Type B pancreatic cell (in vitro differentiated cells): ENCODE results near the gene VAV1. TPM values are rescaled to one million over a fixed set of nuclear protein-coding genes. Genes with fewer than 3 reads are reported as not detected.

Experiments used
- DNase-seq: peaks from one replicate; pipeline ENCODE4 v3.0.0; 2021; ENCODE audit warnings: mixed read lengths; ENCODE audit not compliant: unreplicated experiment; ENCODE audit errors: extremely low spot score
- H3K27ac Mint-ChIP-seq: 2 replicates; pipeline ENCODE4 v1.8.0; 2021; ENCODE audit warnings: mild to moderate bottlenecking, mixed read lengths
- H3K27me3 Mint-ChIP-seq: 2 replicates; pipeline ENCODE4 v1.8.0; 2021; ENCODE audit warnings: mixed read lengths
- H3K36me3 Mint-ChIP-seq: 2 replicates; pipeline ENCODE4 v1.8.0; 2021; ENCODE audit warnings: mixed read lengths
- H3K4me1 Mint-ChIP-seq: one replicate; pipeline ENCODE4 v1.8.0; 2021; ENCODE audit warnings: mixed read lengths; ENCODE audit not compliant: unreplicated experiment
- H3K4me3 Mint-ChIP-seq: 2 replicates; pipeline ENCODE4 v1.8.0; 2021; ENCODE audit warnings: mild to moderate bottlenecking, mixed read lengths
- H3K9me3 Mint-ChIP-seq: 2 replicates; pipeline ENCODE4 v1.8.0; 2021; ENCODE audit warnings: mixed read lengths
- total RNA-seq: library from RNA; stranded (reverse); gene quantifications from 2 replicates; pipeline ENCODE4 v1.2.1, GENCODE V29; 2021; ENCODE audit warnings: low replicate concordance
- TF ChIP-seq, protein P1 (sequence below): fragments of 200-600 bp; sonication (generic); conservative IDR thresholded peaks from 2 replicates; pipeline ENCODE4 v1.5.0; 2021; ENCODE audit warnings: antibody characterized with exemption, mild to moderate bottlenecking

Gene VAV1
- total RNA-seq, 1 donor from 2014 or later = not detected

- TF ChIP-seq, protein P1, sequence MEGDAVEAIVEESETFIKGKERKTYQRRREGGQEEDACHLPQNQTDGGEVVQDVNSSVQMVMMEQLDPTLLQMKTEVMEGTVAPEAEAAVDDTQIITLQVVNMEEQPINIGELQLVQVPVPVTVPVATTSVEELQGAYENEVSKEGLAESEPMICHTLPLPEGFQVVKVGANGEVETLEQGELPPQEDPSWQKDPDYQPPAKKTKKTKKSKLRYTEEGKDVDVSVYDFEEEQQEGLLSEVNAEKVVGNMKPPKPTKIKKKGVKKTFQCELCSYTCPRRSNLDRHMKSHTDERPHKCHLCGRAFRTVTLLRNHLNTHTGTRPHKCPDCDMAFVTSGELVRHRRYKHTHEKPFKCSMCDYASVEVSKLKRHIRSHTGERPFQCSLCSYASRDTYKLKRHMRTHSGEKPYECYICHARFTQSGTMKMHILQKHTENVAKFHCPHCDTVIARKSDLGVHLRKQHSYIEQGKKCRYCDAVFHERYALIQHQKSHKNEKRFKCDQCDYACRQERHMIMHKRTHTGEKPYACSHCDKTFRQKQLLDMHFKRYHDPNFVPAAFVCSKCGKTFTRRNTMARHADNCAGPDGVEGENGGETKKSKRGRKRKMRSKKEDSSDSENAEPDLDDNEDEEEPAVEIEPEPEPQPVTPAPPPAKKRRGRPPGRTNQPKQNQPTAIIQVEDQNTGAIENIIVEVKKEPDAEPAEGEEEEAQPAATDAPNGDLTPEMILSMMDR = no peak
- H3K4me3 Mint-ChIP-seq = no peak overlapping the region
- no peaks in the 10 kb centered on the region for H3K4me1 Mint-ChIP-seq
- peaks cover 9% of the 10 kb centered on the region for H3K9me3 Mint-ChIP-seq
- no peak overlapping the region for H3K27ac Mint-ChIP-seq
- H3K27me3 Mint-ChIP-seq = no peaks in the 10 kb centered on the region
- no peaks in the 10 kb centered on the region for H3K36me3 Mint-ChIP-seq
- no peak for DNase-seq
Observed at GRCh38 chr19:6817179-6817578, 44.7 kb downstream of the VAV1 start.

DNA sequence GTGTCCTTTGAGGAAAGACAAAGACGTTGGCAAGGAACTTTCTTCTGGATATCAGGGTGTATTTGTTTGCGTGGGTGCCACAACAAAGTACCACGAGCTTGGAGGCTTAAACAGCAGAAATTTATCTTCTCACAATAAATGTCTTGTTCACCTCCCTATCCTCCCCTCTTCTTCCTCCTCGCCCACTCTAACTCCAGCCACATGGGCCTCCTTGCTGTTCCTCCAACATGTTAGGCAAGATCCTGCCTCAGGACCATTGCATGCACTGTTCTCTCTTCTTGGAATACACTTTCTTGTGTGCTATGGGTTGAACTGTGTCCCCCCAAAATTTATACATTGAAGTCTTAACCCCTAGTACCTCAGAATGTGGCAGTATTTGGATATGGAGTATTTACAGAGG, 45.7 kb downstream of the VAV1 start:
- Mint-ChIP-seq H3K27ac (no peak overlapping the region), H3K36me3 (no peaks in the 10 kb centered on the region), H3K27me3 (no peaks in the 10 kb centered on the region), H3K9me3 (peaks cover 9% of the 10 kb centered on the region), H3K4me1 (no peaks in the 10 kb centered on the region), H3K4me3 (no peak overlapping the region)
- no peak for DNase-seq
- TF ChIP-seq, protein P1 = no peak

GRCh38 chr19:6819323-6819722, 46.8 kb downstream of the VAV1 start:
- Mint-ChIP-seq H3K27ac (no peak overlapping the region), H3K4me1 (no peaks in the 10 kb centered on the region), H3K4me3 (no peak overlapping the region), H3K9me3 (peaks cover 9% of the 10 kb centered on the region), H3K36me3 (no peaks in the 10 kb centered on the region), H3K27me3 (no peaks in the 10 kb centered on the region)
- TF ChIP-seq, protein P1 = no peak
- DNase-seq = no peak

- Mint-ChIP-seq H3K4me1 (no peaks in the 10 kb centered on the region), H3K27ac (no peak overlapping the region), H3K36me3 (no peaks in the 10 kb centered on the region), H3K27me3 (no peaks in the 10 kb centered on the region), H3K9me3 (peaks cover 9% of the 10 kb centered on the region), H3K4me3 (no peak overlapping the region)
- no peak for DNase-seq
- TF ChIP-seq, protein P1 = no peak
Observed at GRCh38 chr19:6820237-6820636, 47.7 kb downstream of the VAV1 start.

DNA sequence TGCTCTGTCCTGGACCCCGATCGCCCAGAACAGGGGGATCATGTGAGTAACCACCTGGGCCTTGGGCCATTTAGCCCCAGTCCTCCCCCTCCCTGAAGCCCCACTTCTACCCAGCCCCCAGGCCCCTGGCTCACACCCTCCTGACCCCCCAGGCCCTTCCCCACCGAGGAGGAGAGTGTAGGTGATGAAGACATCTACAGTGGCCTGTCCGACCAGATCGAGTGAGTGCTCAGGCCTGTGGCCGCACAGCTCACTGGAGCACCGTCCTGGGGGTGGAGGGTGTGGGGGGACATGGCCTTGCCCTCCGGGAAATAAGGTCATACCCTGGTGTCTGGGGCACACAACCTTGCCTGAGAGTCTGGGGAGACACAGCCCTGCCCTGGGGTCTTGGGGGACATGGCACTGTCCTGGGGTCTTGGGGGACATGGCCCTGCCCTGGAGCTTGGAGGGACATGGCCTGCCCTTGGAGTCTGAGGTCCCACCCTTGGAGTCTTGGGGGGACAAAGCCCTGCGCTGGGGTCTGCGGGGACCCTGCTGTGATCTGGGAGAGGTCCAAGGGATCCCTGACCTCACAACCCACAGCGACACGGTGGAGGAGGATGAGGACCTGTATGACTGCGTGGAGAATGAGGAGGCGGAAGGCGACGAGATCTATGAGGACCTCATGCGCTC, 49.3 kb downstream of the VAV1 start:
- peaks cover 9% of the 10 kb centered on the region for H3K9me3 Mint-ChIP-seq
- no peak for DNase-seq
- H3K27ac Mint-ChIP-seq = no peak overlapping the region
- H3K36me3 Mint-ChIP-seq = no peaks in the 10 kb centered on the region
- H3K4me1 Mint-ChIP-seq = no peaks in the 10 kb centered on the region
- TF ChIP-seq, protein P1 = no peak
- no peaks in the 10 kb centered on the region for H3K27me3 Mint-ChIP-seq
- H3K4me3 Mint-ChIP-seq = no peak overlapping the region

GRCh38 chr19:6822311-6822670, 49.8 kb downstream of the VAV1 start:
- Mint-ChIP-seq H3K36me3 (no peaks in the 10 kb centered on the region), H3K27ac (no peak overlapping the region), H3K27me3 (no peaks in the 10 kb centered on the region), H3K9me3 (peaks cover 9% of the 10 kb centered on the region), H3K4me1 (no peaks in the 10 kb centered on the region), H3K4me3 (no peak overlapping the region)
- DNase-seq = no peak
- TF ChIP-seq, protein P1 = no peak
